GM18520 (cell line): ENCODE results near the gene EVI5L.

Experiments
- ATAC-seq: cut with Tn5 transposase; IDR thresholded peaks from one replicate; pipeline ENCODE4 v1.9.1; 2021; ENCODE audit not compliant: unreplicated experiment

Gene EVI5L

GRCh38 chr19:7859831-7860713, 30.1 kb downstream of the EVI5L start:
- no peak for ATAC-seq

GRCh38 chr19:7860714-7861618, 30.9 kb downstream of the EVI5L start:
- ATAC-seq, result no peak

GRCh38 chr19:7861619-7862412, 31.8 kb downstream of the EVI5L start:
- ATAC-seq, result no peak

GRCh38 chr19:7862413-7862951, 32.5 kb downstream of the EVI5L start:
- ATAC-seq, result no peak

- no peak for ATAC-seq
Observed at GRCh38 chr19:7863157-7863970, 33.3 kb downstream of the EVI5L start.

- no peak for ATAC-seq
Observed at GRCh38 chr19:7863971-7864689, 34.1 kb downstream of the EVI5L start.

- ATAC-seq, result no peak
Observed at GRCh38 chr19:7864690-7865074, 34.7 kb downstream of the EVI5L start.

GRCh38 chr19:7865262-7865911, 35.4 kb downstream of the EVI5L start:
- ATAC-seq, result no peak

- ATAC-seq, result no peak
Observed at GRCh38 chr19:7866399-7867091, 36.5 kb downstream of the EVI5L start.

GRCh38 chr19:7867092-7867844, 37.2 kb downstream of the EVI5L start:
- ATAC-seq, result no peak

GRCh38 chr19:7868326-7868670, 38.3 kb downstream of the EVI5L start:
- ATAC-seq, result no peak

- ATAC-seq, result peak; percentile 52
Observed at GRCh38 chr19:7868671-7869452, 38.8 kb downstream of the EVI5L start.

GRCh38 chr19:7869453-7869909, 39.5 kb downstream of the EVI5L start:
- peak; percentile 35 for ATAC-seq

- ATAC-seq, result no peak
Observed at GRCh38 chr19:7869910-7870511, 40.0 kb downstream of the EVI5L start.

- ATAC-seq, result no peak
Observed at GRCh38 chr19:7870571-7871436, 40.8 kb downstream of the EVI5L start.
